Astrocyte of the spinal cord (primary cell): ENCODE data around the gene KMT2C.
"Not testable (repeated sequence)": the region's sequence is repeated elsewhere in the genome, so short reads cannot be mapped to it uniquely, and the experiment has no call there.

Source experiments
- DNase-seq: peaks from one replicate; pipeline ENCODE4 v3.0.0; 2011; ENCODE audit warnings: low read depth, low spot score
- H3K4me3 ChIP-seq: 2 replicates; pipeline ENCODE4 v1.5.1; 2011; ENCODE audit warnings: low read depth, mild to moderate bottlenecking, low read length, moderate library complexity
- CTCF ChIP-seq: IDR thresholded peaks from 2 replicates; pipeline ENCODE4 v1.5.1; 2012; ENCODE audit warnings: low read depth, mild to moderate bottlenecking, low read length, inconsistent platforms
- in situ Hi-C: cut with HindIII; loops from 2 replicates; pipeline ENCODE4 v1.10.0; 2017; ENCODE audit warnings: low sequenced_read_pairs

KMT2C gene

DNA sequence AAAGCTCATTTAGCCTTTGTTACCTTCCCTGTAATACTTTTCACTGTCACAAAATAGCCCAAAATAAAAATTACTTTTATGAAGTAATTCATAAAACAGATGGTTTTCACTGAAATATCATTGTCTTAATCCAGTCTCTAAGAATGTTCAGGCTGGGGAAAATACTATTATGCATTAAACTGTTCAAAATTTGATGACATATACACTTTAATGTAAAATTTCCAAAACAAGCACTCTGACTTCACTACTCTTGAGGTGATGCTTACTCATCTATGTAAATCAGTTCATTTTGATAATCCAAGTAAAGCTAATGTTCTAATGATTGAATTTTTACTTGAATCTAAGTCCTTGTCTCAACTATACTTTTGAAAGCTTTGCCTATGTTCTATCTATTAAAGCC lies 127.9 kb downstream of the KMT2C start:
- TF ChIP-seq CTCF, result no peak
- no peak for DNase-seq
- H3K4me3 ChIP-seq, result no peak overlapping the region
- in situ Hi-C loops, result no loop called here

DNA sequence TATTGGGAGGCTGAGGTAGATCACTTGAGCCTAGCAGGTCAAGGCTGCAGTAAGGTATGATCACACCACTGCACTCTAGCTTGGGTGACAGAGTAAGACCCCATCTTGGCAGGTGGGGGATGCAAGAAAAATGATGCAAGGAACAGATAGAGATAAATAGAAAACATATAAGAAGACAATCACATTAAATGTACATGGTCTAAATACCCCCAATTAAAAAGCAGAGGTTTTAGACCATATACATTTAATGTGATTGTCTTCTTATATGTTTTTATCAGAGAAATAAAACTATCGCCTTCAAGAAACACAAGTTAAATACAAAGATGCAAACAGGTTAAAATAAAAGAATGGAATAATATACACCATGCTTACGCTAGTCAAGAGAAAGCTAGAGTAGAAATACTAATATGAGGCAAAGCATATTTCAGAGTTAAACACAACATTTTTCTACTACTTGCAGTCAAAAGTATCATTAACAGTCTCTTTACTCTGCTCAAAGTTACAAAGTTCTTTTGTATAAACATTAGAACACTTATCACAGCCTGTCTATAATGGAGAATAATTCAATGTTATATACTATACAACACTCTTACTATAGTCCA lies 136.2 kb downstream of the KMT2C start:
- H3K4me3 ChIP-seq, in situ Hi-C loops, DNase-seq: not testable (repeated sequence)

- TF ChIP-seq CTCF, result no peak
- no peak overlapping the region for H3K4me3 ChIP-seq
- no peak for DNase-seq
- in situ Hi-C loops, result no loop called here
These were observed 142.9 kb downstream of the KMT2C start for GRCh38 chr7:152292897-152293296.

- in situ Hi-C loops, H3K4me3 ChIP-seq, DNase-seq: not testable (repeated sequence)
These were observed 148.8 kb downstream of the KMT2C start for GRCh38 chr7:152286972-152287371.

DNA sequence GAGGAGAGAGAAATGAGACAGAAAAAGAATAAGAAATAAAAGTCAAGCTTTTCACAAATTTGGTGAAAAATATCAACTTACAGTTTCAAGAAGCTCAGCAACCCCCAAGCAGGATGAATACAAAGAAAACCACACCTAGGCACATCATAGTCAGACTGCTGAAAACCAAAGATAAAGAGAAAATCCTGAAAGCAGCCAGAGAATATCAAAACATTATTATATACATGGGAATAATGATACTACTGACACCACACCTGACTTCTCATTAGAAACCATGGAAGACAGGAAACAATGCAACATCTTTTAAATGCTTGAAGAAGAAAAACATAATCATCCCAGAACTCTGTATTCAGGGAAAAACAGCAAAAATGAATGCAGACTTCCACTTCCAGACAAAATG lies 149.6 kb downstream of the KMT2C start:
- DNase-seq, in situ Hi-C loops, H3K4me3 ChIP-seq: not testable (repeated sequence)

GRCh38 chr7:152284998-152285397 lies 150.8 kb downstream of the KMT2C start:
- DNase-seq, in situ Hi-C loops, H3K4me3 ChIP-seq: not testable (repeated sequence)

DNA sequence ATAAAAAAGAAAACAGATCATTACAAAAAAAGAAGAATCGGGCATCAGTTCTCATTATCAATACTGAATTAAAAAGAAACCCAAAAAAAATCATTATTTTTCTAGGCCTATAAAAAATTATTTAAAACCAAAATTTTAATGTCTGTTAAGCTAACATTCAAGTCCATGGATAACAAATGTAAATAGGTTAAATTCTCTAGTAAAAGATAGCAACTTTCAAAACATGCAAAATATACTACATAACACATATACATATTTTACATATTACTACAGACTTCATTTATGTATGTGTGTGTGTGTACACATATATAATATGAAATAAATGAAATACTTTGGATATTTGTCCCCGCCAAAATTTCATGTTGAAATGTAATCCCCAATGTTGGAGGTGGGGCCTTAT lies 158.1 kb downstream of the KMT2C start:
- in situ Hi-C loops, H3K4me3 ChIP-seq, DNase-seq: not testable (repeated sequence)

- in situ Hi-C loops, result not testable (repeated sequence)
These were observed 165.4 kb downstream of the KMT2C start for GRCh38 chr7:152270427-152270826.

DNA sequence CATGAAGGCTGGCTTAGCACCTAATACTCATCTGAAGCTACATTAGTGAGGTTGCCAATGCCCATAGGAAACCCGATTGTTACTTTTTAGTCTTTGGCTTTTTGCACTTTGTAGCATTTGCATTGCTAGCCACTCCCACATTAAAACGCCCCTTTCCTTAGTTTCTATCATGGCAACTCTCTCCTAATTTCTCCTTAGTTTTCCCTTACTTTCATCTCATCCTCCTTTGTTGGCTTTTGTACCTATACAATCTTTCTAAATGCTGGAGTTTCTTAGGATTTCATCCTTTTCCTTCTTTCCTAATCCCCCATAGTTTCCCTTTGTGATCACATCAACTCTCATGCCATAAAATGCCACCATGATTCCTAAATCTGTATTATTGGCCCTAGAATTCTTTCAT lies 168.9 kb downstream of the KMT2C start:
- in situ Hi-C loops, DNase-seq, H3K4me3 ChIP-seq: not testable (repeated sequence)

More at GRCh38 chr7:152270427-152270826, 165.4 kb downstream of the KMT2C start:
- not testable (repeated sequence) for H3K4me3 ChIP-seq, DNase-seq

DNA sequence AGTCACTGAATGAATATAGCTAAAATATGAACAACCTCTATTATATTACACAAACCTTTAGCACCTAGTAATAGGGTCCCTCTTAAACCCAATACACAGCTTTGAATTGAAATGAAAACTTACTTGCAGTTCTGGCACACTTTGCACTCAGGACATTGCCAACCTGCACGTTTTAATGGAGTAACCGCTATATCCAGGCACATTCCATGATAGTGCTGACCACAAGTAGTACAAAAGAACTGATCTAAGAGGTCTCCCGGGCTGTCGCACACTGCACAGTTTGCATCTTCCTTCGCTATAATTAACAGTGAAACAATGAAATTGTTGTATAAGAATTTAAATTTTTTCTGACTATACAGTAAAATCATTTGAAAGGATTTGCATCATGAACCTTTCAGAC lies 170.9 kb downstream of the KMT2C start:
- H3K4me3 ChIP-seq, in situ Hi-C loops, DNase-seq: not testable (repeated sequence)

- DNase-seq, in situ Hi-C loops, H3K4me3 ChIP-seq: not testable (repeated sequence)
These were observed 173.7 kb downstream of the KMT2C start for GRCh38 chr7:152262146-152262545.

- DNase-seq, in situ Hi-C loops: not testable (repeated sequence)
These were observed 176.2 kb downstream of the KMT2C start for GRCh38 chr7:152259645-152260044.

DNA sequence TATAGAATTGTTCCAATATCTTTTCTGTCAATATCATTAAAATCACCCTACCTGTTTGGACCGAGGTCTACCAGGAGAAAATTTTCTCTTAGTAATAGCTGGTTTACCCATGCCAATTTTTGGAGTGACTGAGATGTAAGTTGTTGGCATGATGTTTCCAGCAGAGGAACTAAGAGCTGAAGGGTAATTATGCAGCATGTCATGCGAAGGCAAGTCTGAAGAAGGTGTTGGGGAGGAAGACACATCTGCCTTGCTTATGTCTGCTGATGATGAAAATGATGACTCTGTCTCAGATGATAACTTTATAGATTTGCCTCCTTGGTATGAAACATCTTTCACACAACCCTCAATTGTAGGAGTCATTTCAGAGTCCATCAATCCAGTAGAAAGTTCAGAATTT lies 188.0 kb downstream of the KMT2C start:
- DNase-seq, H3K4me3 ChIP-seq, in situ Hi-C loops: not testable (repeated sequence)

More at GRCh38 chr7:152259645-152260044, 176.2 kb downstream of the KMT2C start:
- not testable (repeated sequence) for H3K4me3 ChIP-seq

DNA sequence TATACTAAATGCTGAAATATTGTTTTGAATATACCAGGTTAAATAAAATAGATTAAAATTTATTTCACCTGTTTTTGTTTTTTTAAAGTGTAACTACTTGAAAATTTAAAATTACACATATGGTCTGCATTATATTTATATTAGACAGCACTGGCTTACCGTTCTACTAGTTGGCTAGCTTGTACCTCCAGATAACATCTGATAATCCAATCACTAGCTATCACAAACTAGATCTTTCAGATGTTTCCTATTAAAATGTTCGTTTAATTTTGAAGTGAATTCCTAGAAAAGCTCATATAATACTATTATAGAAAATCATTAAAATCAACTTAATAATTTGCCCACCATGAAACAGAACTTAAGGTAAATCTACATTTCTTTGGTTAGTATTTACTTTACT lies 190.4 kb downstream of the KMT2C start:
- H3K4me3 ChIP-seq, DNase-seq, in situ Hi-C loops: not testable (repeated sequence)

DNA sequence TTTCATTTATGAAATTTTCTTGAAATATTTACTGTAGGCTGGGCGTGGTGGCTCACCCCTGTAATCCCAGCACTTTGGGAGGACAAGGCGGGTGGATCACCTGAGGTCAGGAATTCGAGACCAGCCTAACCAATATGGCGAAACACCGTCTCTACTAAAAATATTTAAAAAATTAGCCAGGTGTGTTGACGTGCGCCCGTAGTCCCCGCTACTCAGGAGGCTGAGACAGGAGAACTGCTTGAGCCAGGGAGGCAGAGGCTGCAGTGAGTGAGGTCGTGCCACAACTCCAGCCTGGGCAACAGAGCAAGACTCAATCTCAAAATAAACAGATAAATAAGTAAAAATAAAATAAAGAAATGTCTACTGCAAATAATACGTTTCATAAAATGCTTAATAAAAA lies 192.3 kb downstream of the KMT2C start:
- in situ Hi-C loops, H3K4me3 ChIP-seq, DNase-seq: not testable (repeated sequence)

DNA sequence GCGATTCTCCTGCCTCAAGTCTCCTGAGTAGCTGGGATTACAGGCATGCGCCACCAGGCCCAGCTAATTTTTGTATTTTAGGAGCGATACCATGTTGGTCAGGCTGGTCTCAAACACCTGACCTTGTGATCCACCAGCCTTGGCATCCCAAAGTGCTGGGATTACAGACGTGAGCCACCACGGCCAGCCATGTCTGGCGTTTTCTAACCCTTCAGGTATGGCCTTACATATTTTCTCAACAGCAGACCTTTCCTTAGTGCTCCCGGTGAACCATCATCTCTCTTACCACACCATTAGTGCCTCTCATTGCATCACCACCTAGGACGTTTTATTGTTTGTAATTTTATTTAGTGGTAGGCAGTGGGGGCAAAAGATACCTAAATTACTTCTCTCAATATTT lies 194.5 kb downstream of the KMT2C start:
- H3K4me3 ChIP-seq, in situ Hi-C loops, DNase-seq: not testable (repeated sequence)
